ENCODE data around the gene CD2BP2.
A peak's percentile ranks its signal among the peaks of the same experiment; 100 is the strongest.
"Not testable (repeated sequence)": the region's sequence is repeated elsewhere in the genome, so short reads cannot be mapped to it uniquely, and the experiment has no call there.

Gene CD2BP2

DNA sequence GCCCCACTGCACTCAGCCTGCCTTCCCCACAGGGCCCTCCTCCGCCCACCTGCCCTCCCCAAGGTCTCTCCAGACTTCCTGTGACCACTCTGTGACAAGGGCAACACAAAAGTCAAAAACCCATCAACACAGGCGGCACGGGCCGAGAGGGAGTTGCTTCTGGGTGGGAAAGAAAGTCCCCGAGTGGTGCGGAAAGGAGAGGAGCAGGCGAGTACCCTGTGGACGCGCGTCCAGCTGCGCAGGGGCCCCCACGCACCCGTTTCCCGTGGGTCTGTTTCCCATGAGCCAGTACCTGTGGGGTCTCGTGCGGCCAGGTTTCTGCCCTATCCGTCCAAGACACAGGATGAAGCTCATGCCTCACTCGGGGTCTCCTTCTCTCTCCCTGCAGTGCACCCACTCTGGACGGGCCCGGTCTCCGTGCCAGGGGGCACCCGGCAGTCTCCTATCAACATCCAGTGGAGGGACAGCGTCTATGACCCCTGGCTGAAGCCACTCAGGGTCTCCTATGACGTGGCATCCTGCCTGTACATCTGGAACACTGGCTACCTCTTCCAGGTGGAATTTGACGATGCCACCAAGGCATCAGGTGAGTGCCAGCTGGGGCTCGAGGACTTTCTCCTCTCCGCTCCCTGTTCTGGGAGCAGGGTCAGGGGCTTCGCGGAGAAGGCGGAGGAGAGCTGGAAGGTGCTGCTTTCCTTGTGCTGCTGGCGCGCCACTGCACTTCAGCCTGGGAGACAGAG, 12.2 kb downstream of the CD2BP2 start:
- no peak overlapping the region for H3K9ac ChIP-seq (ENCODE audit: low read depth, low read length)
- no peak overlapping the region for H3K4me2 ChIP-seq (ENCODE audit: insufficient read depth, low read length)

DNA sequence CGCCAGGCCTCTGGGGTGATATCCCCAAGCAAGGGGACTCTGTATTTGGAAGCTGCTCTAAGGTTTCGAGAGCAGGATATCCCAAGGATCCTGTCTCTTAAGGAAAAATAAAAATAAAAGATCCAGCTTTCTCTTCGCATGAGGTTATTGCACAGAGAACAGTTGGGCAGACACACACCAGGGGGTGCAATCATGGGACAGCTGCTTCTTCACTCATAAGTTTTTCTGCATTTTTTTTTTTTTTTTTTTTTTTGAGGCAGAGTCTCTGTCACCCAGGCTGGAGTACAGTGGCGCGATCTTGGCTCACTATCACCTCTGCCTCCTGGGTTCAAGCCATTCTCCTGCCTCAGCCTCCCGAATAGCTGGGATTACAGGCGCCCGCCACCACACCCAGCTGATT, 13.1 kb downstream of the CD2BP2 start:
- H4K20me1 ChIP-seq (ENCODE audit: insufficient read depth, low read length); H3K4me3 ChIP-seq (ENCODE audit: low read depth in 1 of 2, low read length in 2 of 2); H3K4me2 ChIP-seq (ENCODE audit: insufficient read depth, low read length); H3K36me3 ChIP-seq (ENCODE audit: insufficient read depth, low read length); H3K9me3 ChIP-seq (ENCODE audit: insufficient read depth, low read length, severe bottlenecking); H3K27ac ChIP-seq (ENCODE audit: low read length); ATAC-seq (ENCODE audit: insufficient read depth, low read depth); H2AFZ ChIP-seq (ENCODE audit: low read depth, low read length); H3K9ac ChIP-seq (ENCODE audit: low read depth, low read length); DNase-seq; H3K79me2 ChIP-seq (ENCODE audit: insufficient read depth, low read length); H3K27me3 ChIP-seq (ENCODE audit: insufficient read depth, low read length, poor library complexity): not testable (repeated sequence)
- TF ChIP-seq, protein P1, sequence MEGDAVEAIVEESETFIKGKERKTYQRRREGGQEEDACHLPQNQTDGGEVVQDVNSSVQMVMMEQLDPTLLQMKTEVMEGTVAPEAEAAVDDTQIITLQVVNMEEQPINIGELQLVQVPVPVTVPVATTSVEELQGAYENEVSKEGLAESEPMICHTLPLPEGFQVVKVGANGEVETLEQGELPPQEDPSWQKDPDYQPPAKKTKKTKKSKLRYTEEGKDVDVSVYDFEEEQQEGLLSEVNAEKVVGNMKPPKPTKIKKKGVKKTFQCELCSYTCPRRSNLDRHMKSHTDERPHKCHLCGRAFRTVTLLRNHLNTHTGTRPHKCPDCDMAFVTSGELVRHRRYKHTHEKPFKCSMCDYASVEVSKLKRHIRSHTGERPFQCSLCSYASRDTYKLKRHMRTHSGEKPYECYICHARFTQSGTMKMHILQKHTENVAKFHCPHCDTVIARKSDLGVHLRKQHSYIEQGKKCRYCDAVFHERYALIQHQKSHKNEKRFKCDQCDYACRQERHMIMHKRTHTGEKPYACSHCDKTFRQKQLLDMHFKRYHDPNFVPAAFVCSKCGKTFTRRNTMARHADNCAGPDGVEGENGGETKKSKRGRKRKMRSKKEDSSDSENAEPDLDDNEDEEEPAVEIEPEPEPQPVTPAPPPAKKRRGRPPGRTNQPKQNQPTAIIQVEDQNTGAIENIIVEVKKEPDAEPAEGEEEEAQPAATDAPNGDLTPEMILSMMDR (IDR thresholded peaks at IDR 0.05; ENCODE audit: borderline replicate concordance, extremely low read depth, low read length, poor library complexity, severe bottlenecking): peak; percentile 6
- H3K4me1 ChIP-seq (ENCODE audit: insufficient read depth, low read length): peaks cover 16% of the 10 kb centered on the region

More for the DNA sequence above, 12.2 kb downstream of the CD2BP2 start:
- no peak for ATAC-seq (ENCODE audit: insufficient read depth, low read depth)
- peaks cover 16% of the 10 kb centered on the region for H3K4me1 ChIP-seq (ENCODE audit: insufficient read depth, low read length)
- no peak overlapping the region for H2AFZ ChIP-seq (ENCODE audit: low read depth, low read length)
- H3K27me3 ChIP-seq (ENCODE audit: insufficient read depth, low read length, poor library complexity): no peaks in the 10 kb centered on the region
- no peak overlapping the region for H3K27ac ChIP-seq (ENCODE audit: low read length)
- no peak overlapping the region for H3K4me3 ChIP-seq (ENCODE audit: low read depth in 1 of 2, low read length in 2 of 2)
- DNase-seq: no peak
- no peaks in the 10 kb centered on the region for H3K36me3 ChIP-seq (ENCODE audit: insufficient read depth, low read length)
- H3K9me3 ChIP-seq (ENCODE audit: insufficient read depth, low read length, severe bottlenecking): no peaks in the 10 kb centered on the region
- H3K79me2 ChIP-seq (ENCODE audit: insufficient read depth, low read length): no peaks in the 10 kb centered on the region
- TF ChIP-seq, protein P1 (IDR thresholded peaks at IDR 0.05; ENCODE audit: borderline replicate concordance, extremely low read depth, low read length, poor library complexity, severe bottlenecking): no peak
- TF ChIP-seq EZH2 (IDR thresholded peaks at IDR 0.05; ENCODE audit: borderline replicate concordance, low read depth, low read length, severe bottlenecking): no peak
- H4K20me1 ChIP-seq (ENCODE audit: insufficient read depth, low read length): no peaks in the 10 kb centered on the region

DNA sequence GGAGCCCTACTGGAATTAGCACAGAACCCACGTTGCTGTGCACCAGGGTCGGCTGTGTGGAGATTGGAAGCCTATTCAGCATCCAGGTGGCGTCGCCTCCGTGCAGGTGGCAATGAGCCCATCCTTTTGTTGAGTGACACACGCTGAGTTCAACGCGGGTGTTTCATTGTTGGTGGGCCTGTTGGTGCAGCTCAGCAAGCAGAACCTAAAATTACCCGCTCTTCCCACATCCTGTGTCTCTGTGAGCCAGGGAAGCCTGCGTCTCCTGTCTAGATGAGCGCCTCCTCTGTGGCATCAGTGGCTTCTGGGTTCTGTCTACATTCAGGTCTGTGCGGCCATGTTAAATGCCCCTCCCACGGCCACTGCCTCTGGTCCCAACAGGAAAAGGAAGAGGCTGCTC, 14.5 kb downstream of the CD2BP2 start:
- H3K4me3 ChIP-seq (ENCODE audit: low read depth in 1 of 2, low read length in 2 of 2): no peak overlapping the region
- peak overlapping the region; percentile 42; the same call in 1 of the 2 replicates for H3K4me2 ChIP-seq (ENCODE audit: insufficient read depth, low read length)
- H4K20me1 ChIP-seq (ENCODE audit: insufficient read depth, low read length): no peaks in the 10 kb centered on the region
- H3K36me3 ChIP-seq (ENCODE audit: insufficient read depth, low read length): no peaks in the 10 kb centered on the region
- H3K27me3 ChIP-seq (ENCODE audit: insufficient read depth, low read length, poor library complexity): no peaks in the 10 kb centered on the region
- H3K79me2 ChIP-seq (ENCODE audit: insufficient read depth, low read length): no peaks in the 10 kb centered on the region
- H3K9me3 ChIP-seq (ENCODE audit: insufficient read depth, low read length, severe bottlenecking): no peaks in the 10 kb centered on the region
- 0 out of 2 replicates have a peak overlapping the region, but pooled peaks have one; percentile 28 for H3K9ac ChIP-seq (ENCODE audit: low read depth, low read length)
- H2AFZ ChIP-seq (ENCODE audit: low read depth, low read length): peak overlapping the region; percentile 21
- DNase-seq: peak; percentile 72
- peak overlapping the region; percentile 55; the same call in 1 of the 2 replicates for H3K27ac ChIP-seq (ENCODE audit: low read length)
- peak; percentile 89 for ATAC-seq (ENCODE audit: insufficient read depth, low read depth)
- H3K4me1 ChIP-seq (ENCODE audit: insufficient read depth, low read length): peaks cover 24% of the 10 kb centered on the region
- TF ChIP-seq, protein P1 (IDR thresholded peaks at IDR 0.05; ENCODE audit: borderline replicate concordance, extremely low read depth, low read length, poor library complexity, severe bottlenecking): peak; percentile 16
- no peak for TF ChIP-seq EZH2 (IDR thresholded peaks at IDR 0.05; ENCODE audit: borderline replicate concordance, low read depth, low read length, severe bottlenecking)

DNA sequence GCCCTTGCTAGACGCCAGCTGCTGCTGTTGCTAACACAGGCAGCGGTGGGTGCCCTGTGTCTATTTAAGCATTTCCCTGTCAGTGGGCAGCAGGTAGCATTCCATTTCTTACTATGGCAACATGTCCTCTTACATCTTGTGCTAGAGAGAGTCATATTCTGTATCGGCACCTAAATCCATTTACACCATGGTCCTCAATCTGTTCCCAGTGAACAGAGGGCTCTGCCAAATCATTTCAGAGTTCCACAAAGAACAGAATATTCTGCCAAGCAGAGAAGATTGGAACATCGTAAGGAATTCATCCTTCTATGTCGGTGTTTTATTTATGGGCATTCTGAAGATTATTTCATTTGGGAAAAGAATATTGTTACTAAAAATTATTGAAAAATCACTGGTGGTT, 16.4 kb downstream of the CD2BP2 start:
- H3K27me3 ChIP-seq (ENCODE audit: insufficient read depth, low read length, poor library complexity); H3K4me2 ChIP-seq (ENCODE audit: insufficient read depth, low read length); H3K36me3 ChIP-seq (ENCODE audit: insufficient read depth, low read length); H2AFZ ChIP-seq (ENCODE audit: low read depth, low read length); H3K4me3 ChIP-seq (ENCODE audit: low read depth in 1 of 2, low read length in 2 of 2); H4K20me1 ChIP-seq (ENCODE audit: insufficient read depth, low read length); H3K9ac ChIP-seq (ENCODE audit: low read depth, low read length); H3K79me2 ChIP-seq (ENCODE audit: insufficient read depth, low read length); DNase-seq; ATAC-seq (ENCODE audit: insufficient read depth, low read depth); H3K27ac ChIP-seq (ENCODE audit: low read length); H3K9me3 ChIP-seq (ENCODE audit: insufficient read depth, low read length, severe bottlenecking): not testable (repeated sequence)
- peaks cover 27% of the 10 kb centered on the region for H3K4me1 ChIP-seq (ENCODE audit: insufficient read depth, low read length)

DNA sequence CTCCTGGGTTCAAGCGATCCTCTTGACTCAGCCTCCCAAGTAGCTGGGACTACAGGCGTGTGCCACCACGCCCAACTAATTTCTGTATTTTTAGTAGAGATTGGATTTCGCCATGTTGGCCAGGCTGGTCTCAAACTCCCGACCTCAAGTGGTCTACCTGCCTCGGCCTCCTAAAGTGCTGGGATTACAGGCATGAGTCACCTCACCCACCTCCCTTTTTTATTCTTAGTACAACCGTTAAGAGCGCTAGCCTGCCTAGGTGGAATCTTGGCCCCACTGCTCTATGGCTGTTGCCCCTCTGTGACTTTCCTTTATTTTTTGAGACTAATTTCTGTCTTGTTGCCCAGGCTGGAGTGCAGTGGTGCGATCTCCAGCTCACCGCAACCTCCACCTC, 17.1 kb downstream of the CD2BP2 start:
- not testable (repeated sequence) for H2AFZ ChIP-seq (ENCODE audit: low read depth, low read length); H3K27ac ChIP-seq (ENCODE audit: low read length); H3K36me3 ChIP-seq (ENCODE audit: insufficient read depth, low read length); H3K4me3 ChIP-seq (ENCODE audit: low read depth in 1 of 2, low read length in 2 of 2); H3K9me3 ChIP-seq (ENCODE audit: insufficient read depth, low read length, severe bottlenecking); H3K9ac ChIP-seq (ENCODE audit: low read depth, low read length); H3K4me2 ChIP-seq (ENCODE audit: insufficient read depth, low read length); H3K27me3 ChIP-seq (ENCODE audit: insufficient read depth, low read length, poor library complexity); H4K20me1 ChIP-seq (ENCODE audit: insufficient read depth, low read length); DNase-seq; ATAC-seq (ENCODE audit: insufficient read depth, low read depth)
- H3K4me1 ChIP-seq (ENCODE audit: insufficient read depth, low read length): peaks cover 27% of the 10 kb centered on the region
- H3K79me2 ChIP-seq (ENCODE audit: insufficient read depth, low read length): peaks cover 13% of the 10 kb centered on the region

Measured in DND-41 (cell line).